GM15510 (cell line): ENCODE data around the gene RXYLT1.

Experiments
- POLR2A ChIP-seq: IDR thresholded peaks from 3 replicates; pipeline ENCODE4 v1.6.1; 2011; ENCODE audit warnings: borderline replicate concordance; ENCODE audit not compliant: insufficient read length; ENCODE audit errors: extremely low read depth

The RXYLT1 gene

DNA sequence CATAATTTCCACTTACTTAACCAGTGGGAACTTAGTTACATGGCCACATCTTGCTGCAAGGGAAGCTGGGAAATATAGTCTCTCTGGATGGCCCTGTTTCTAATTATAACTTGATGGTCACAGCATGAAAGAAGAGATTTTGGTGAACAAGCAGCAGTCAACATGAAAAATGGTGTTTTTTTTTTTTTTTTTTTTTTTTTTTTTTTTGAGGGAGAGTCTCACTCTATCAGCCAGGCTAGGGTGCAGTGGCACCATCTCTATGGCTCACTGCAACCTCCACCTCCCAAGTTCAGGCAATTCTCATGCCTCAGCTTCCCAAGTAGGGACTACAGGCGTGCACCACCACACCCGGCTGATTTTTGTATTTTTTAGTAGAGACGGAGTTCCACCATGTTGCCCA, 75.6 kb downstream of the RXYLT1 start:
- TF ChIP-seq POLR2A: no peak

DNA sequence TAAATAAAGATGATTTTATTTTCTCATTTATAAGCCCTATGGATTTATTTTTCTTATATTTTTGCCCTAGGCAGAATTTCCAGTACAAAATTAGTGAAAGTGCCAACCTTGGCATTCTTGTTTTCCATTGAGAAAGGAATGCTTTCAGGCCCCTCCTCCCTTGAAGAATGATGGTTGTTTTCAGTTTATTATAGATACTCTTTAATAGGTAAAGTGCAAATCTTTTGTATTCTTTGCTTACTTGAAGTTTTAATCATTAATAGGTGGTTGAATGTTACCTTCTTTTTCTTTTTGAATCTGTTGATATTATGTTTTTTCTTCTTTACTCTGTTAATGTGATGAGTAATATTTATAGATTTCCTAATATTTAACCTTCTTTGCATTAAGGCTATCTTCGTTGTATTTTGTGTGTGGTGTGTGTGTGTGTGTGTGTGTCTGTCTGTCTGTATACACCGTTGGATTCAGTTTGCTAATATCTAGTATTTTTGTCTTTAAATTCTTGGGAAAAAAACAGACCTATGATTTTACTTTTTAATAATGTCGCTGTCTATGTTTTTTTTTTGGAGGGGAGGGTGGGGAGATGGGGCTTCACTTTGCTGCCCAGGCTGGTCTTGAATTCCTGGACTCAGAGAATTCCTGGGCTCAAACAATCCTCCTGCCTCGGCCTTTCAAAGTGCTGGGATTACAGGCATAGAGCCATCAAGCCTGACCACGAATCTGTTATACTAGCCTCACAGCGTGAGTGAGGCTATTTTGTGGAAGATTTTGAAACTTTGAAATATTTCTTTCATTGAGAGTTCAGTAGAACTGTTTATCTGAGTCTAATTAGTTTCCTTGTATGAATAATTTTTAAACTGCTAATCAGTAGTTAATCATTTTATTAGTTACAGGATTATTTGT, 78.3 kb downstream of the RXYLT1 start:
- TF ChIP-seq POLR2A: no peak
